GM12801 (cell line): ENCODE measurements around the gene VPS26B.

Experiments
- CTCF ChIP-seq: IDR thresholded peaks from one replicate; pipeline ENCODE4 v1.5.1; 2011; ENCODE audit warnings: control low read depth; ENCODE audit not compliant: insufficient read length; ENCODE audit errors: extremely low read depth

VPS26B gene

GRCh38 chr11:134224710-134225664, 516 bp downstream of the VPS26B start:
- no peak for TF ChIP-seq CTCF

GRCh38 chr11:134226806-134227325, 2.4 kb downstream of the VPS26B start:
- TF ChIP-seq CTCF: no peak

- no peak for TF ChIP-seq CTCF
These were observed 4.2 kb downstream of the VPS26B start for GRCh38 chr11:134228625-134229024.

GRCh38 chr11:134229126-134229790, 4.8 kb downstream of the VPS26B start:
- TF ChIP-seq CTCF: no peak

GRCh38 chr11:134230339-134230738, 5.9 kb downstream of the VPS26B start:
- TF ChIP-seq CTCF: no peak

- no peak for TF ChIP-seq CTCF
These were observed 7.6 kb downstream of the VPS26B start for GRCh38 chr11:134231958-134232659.

- TF ChIP-seq CTCF: no peak
These were observed 9.3 kb downstream of the VPS26B start for GRCh38 chr11:134233729-134234179.
